OCI-LY3 (cell line): ENCODE results near the gene SPRY4.

Source experiments
- EZH2phosphoT487 ChIP-seq: fragments of 200-600 bp; shearing (Covaris generic); IDR thresholded peaks from 2 replicates; pipeline ENCODE4 v1.6.1; 2018; ENCODE audit warnings: antibody characterized with exemption, mixed run types, low read depth
- TF ChIP-seq, protein P1 (sequence below): fragments of 200-600, 300-600 bp; sonication (generic); IDR thresholded peaks from 2 replicates; pipeline ENCODE4 v1.5.1; 2014; ENCODE audit warnings: antibody characterized with exemption, low read length, low read depth

DNA sequence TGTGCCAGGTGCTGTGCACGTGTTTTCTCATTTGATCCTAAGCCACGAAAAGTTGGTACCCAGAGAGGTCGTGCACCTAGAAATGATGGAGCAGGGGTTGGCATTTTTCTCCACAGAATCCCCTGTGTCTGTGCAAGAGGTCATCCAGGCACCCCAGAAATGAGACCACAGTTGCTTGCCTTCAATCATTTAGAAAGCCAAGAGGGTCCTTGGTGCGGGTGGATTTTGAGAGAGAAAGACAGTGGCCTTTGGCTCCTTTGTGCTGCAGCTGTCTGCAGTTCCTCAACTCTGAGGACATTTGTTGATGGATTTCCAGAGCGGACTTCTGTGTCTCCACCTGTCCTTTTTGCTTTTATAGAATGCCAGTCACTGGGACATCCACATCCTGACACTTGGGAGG, 33.8 kb upstream of the SPRY4 start:
- TF ChIP-seq EZH2phosphoT487 = no peak
- TF ChIP-seq, protein P1, sequence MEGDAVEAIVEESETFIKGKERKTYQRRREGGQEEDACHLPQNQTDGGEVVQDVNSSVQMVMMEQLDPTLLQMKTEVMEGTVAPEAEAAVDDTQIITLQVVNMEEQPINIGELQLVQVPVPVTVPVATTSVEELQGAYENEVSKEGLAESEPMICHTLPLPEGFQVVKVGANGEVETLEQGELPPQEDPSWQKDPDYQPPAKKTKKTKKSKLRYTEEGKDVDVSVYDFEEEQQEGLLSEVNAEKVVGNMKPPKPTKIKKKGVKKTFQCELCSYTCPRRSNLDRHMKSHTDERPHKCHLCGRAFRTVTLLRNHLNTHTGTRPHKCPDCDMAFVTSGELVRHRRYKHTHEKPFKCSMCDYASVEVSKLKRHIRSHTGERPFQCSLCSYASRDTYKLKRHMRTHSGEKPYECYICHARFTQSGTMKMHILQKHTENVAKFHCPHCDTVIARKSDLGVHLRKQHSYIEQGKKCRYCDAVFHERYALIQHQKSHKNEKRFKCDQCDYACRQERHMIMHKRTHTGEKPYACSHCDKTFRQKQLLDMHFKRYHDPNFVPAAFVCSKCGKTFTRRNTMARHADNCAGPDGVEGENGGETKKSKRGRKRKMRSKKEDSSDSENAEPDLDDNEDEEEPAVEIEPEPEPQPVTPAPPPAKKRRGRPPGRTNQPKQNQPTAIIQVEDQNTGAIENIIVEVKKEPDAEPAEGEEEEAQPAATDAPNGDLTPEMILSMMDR = no peak
